GM21737 (cell line): Measurements from ENCODE around the gene FCRLA.

Source experiments
- ATAC-seq: cut with Tn5 transposase; IDR thresholded peaks from one replicate; pipeline ENCODE4 v1.9.1; 2021; ENCODE audit warnings: mild to moderate bottlenecking, moderate library complexity; ENCODE audit not compliant: unreplicated experiment

FCRLA gene

GRCh38 chr1:161730050-161730564 lies 23.1 kb downstream of the FCRLA start:
- ATAC-seq: no peak

DNA sequence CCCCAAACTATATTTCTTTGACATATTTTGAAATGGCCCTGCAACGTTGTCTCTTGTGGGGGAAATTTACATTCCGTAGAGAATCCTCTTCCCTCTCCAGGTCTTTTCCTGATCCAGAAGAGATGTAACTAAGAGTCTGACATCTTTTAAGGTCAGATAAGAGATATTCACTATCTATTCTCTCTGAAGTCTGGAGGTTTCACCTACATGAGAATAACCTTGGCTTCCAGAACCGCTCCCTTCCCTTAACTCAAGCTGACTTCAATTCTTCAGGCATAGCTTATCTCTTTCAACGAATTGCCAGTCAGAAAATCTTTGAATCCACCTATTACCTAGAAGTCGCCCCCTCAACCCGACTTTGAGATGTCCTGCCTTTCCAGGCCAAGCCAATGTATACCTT lies 24.2 kb downstream of the FCRLA start:
- no peak for ATAC-seq

GRCh38 chr1:161731981-161732718 lies 25.1 kb downstream of the FCRLA start:
- no peak for ATAC-seq

GRCh38 chr1:161733526-161733925 lies 26.5 kb downstream of the FCRLA start:
- no peak for ATAC-seq

GRCh38 chr1:161735837-161736236 lies 28.8 kb downstream of the FCRLA start:
- ATAC-seq: no peak

- ATAC-seq: no peak
Observed at GRCh38 chr1:161736335-161736969, 29.4 kb downstream of the FCRLA start.

DNA sequence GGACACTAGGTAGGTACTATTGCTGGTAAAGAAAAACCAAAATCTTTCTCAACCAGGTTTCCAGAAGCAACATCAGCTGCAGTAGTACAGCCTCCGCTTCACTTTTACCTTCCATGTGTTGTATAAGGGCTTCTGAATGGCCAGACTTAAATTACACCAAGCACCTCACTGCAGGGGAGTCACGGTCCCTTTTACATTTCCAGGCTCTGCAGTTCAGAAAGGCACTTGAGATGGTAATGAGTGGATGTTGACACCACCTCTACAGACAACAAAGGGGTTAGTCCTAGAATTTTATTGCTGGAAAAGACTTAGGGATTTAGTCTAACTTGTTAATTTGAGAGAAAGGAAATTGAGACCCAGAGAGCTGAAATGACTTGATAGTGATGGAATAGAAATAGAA lies 30.6 kb downstream of the FCRLA start:
- no peak for ATAC-seq

GRCh38 chr1:161738627-161739287 lies 31.7 kb downstream of the FCRLA start:
- ATAC-seq: peak; percentile 66

DNA sequence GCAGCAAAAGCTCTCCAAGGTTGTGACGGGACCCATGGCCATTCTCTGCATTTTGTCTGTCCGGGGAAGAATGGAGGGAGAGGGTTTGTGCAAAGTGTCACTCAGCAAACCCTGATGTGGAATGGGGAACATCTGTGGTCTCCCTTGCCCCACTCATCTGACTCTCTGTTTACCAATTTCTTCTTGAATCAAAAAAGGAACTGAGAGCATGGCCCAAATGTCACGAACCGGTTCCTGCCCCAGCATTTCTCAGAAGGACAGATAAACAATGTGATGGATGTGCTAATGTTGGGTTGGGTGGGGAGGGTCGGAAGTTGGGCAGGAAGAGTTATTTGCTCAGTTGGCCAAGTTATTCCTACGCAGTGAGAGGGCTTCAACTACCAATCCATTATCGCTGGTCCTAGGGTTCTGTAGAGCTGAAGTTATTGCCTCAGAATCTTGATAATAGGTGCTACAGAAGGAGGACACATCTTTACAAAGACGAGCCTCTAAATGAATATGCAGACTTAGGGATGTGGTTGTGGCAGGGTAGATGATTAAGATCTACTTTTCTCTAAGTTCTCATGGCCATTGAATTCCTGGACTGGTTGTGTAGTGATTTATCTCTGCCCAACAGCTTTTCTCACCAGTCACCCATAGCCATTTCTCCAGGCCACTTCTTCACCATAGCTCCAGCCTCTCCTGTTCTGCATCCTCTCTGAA lies 33.0 kb downstream of the FCRLA start:
- ATAC-seq: no peak

DNA sequence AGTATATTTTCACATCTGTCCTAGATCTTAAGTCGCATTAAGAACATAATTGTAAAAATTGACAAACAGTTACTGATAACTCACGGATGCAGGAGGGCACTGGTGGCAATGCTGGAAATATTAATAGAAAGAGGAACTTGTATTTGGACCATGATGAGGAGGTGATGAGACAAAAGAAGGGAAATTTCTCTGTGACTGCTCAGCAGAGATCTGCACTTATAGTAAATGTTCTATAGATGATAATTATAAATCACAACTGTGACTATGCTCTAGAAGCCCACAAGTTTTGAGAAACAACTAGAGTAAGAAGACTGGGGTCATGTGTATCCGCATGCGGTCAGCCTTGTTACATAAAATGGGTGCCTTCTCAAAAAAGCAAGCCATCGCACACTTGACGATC lies 33.9 kb downstream of the FCRLA start:
- no peak for ATAC-seq

GRCh38 chr1:161743231-161743630 lies 36.2 kb downstream of the FCRLA start:
- no peak for ATAC-seq

GRCh38 chr1:161747801-161748200 lies 40.8 kb downstream of the FCRLA start:
- no peak for ATAC-seq

- ATAC-seq: peak; percentile 96
Observed at GRCh38 chr1:161749509-161750407, 42.7 kb downstream of the FCRLA start, which contains the start of gene DUSP12. Gene DUSP12 (plus strand): TSS chr1:161749786. CDS start chr1:161749802, 16 bp downstream.

DNA sequence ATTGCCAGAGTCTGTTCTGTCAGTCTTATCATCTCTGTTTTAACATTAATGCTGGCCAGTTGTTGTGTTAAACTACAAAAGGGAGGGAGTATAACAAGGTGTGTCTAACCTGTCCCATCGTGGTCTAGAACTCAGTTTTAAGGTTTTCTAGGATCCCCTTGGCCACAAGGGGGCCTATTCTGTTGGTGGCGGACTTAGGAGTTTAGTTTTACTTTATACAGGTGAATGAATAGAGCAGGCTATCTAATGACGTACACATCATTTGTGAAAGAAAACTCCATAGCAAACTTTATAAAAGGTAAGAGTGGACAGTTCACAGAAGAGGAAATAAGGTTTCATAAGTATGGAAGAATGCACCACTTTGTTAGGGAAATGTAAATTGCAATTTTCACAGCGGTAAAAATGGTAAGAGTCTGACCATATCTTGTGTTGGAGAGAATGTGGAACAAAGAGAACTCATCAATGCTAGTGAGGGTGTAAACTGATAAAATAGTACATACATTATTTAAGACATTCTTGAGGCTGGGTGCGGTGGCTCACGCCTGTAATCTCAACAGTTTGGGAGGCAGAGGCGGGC lies 56.6 kb downstream of the FCRLA start:
- no peak for ATAC-seq
